Spleen (tissue), 7 donors: Measurements from ENCODE around the gene ABCB9.

Experiments
- CTCF ChIP-seq, 11 experiments: fragments of 200-600 bp in 7 of 11; fragments of 450-650 bp in 4 of 11; sonication (generic) in 4 of 11; IDR thresholded peaks in 8 of 11; conservative IDR thresholded peaks in 3 of 11; 1 replicate in 7 of 11; 2 replicates in 4 of 11; pipeline versions ENCODE4 v1.4.0 to v1.8.0; 2016 to 2021; ENCODE audit warnings: antibody characterized with exemption in 11 of 11, inconsistent platforms in 4 of 11, mild to moderate bottlenecking in 1 of 11
- POLR2A ChIP-seq, 3 donors: fragments of 450-650 bp; IDR thresholded peaks; one replicate each; pipeline ENCODE4 v1.5.1; 2017; ENCODE audit warnings: antibody characterized with exemption in 3 of 3, mild to moderate bottlenecking in 1 of 3
- donor health status: DM: no; HTN: no; CAD: no; lungs with moderate emphysema.
- donor health status: DM: no; HTN: no; CAD: no.
- donor health status: DM: no; HTN: no; CAD: no.

GRCh38 chr12:122943196-122943595 lies 23.1 kb downstream of the ABCB9 start:
- TF ChIP-seq POLR2A (IDR thresholded peaks at IDR 0.05): no peak
- TF ChIP-seq CTCF (IDR thresholded peaks at IDR 0.05 in 8 of 11, conservative IDR thresholded peaks at IDR 0.05 in 3 of 11): no peak
